Naive thymus-derived CD4-positive, alpha-beta T cell (primary cell): ENCODE results near the gene TRAF5. TPM values are rescaled to one million over a fixed set of nuclear protein-coding genes. Genes with fewer than 3 reads are reported as not detected.

Experiments
- ATAC-seq: fragments of 150-1000 bp; cut with Tn5 transposase; 2 replicates; pipeline ENCODE4 v1.10.0; 2021; ENCODE audit warnings: mild to moderate bottlenecking, moderate library complexity
- CTCF ChIA-PET: fragments of 350-600 bp; sonication (Branson Sonifier 250); formaldehyde crosslinking; loops from one replicate; lab custom pipeline; 2021; ENCODE audit warnings: antibody characterized with exemption; lab: Charles Lee
- POLR2A ChIA-PET: fragments of 350-600 bp; sonication (Branson Sonifier 250); formaldehyde crosslinking; loops from one replicate; lab custom pipeline; 2021; ENCODE audit warnings: antibody characterized with exemption, inconsistent platforms; lab: Charles Lee
- DNase-seq, 9 donors: peaks; one replicate each; pipeline versions ENCODE4 v3.0.0 to v3.0.0-alpha.2; 2020 to 2022; ENCODE audit warnings: mixed read lengths in 1 of 9
- H3K27ac ChIP-seq: one replicate; pipeline ENCODE4 v1.7.0; 2013; ENCODE audit warnings: mild to moderate bottlenecking, low read depth, low read length, moderate library complexity
- H3K27me3 ChIP-seq, 2 donors: one replicate each; pipeline ENCODE4 v1.7.0; 2013; ENCODE audit warnings: low read length in 2 of 2, mild to moderate bottlenecking in 2 of 2, moderate library complexity in 2 of 2; ENCODE audit not compliant: control insufficient read depth in 2 of 2, insufficient read depth in 2 of 2
- H3K36me3 ChIP-seq, 3 experiments: 1 replicate in 2 of 3; 2 replicates in 1 of 3; pipeline ENCODE4 v1.7.0; 2013; ENCODE audit warnings: low read length in 3 of 3, mild to moderate bottlenecking in 3 of 3, moderate library complexity in 1 of 3; ENCODE audit not compliant: insufficient read depth in 3 of 3, control insufficient read depth in 2 of 3
- H3K4me1 ChIP-seq, 2 donors: one replicate each; pipeline ENCODE4 v1.7.0; 2013; ENCODE audit warnings: low read length in 2 of 2, mild to moderate bottlenecking in 2 of 2, moderate library complexity in 1 of 2; ENCODE audit not compliant: control insufficient read depth in 2 of 2, insufficient read depth in 2 of 2
- H3K4me3 ChIP-seq: 2 replicates; pipeline ENCODE4 v1.7.0; 2013; ENCODE audit warnings: mild to moderate bottlenecking, low read length
- H3K9me3 ChIP-seq, 3 experiments: 1 replicate in 2 of 3; 2 replicates in 1 of 3; pipeline ENCODE4 v1.7.0; 2013; ENCODE audit warnings: low read length in 3 of 3; ENCODE audit not compliant: control insufficient read depth in 2 of 3
- H3K27ac Mint-ChIP-seq, 9 donors: one replicate each; pipeline ENCODE4 v1.8.0; 2020 to 2022; ENCODE audit warnings: mixed read lengths in 9 of 9, mild to moderate bottlenecking in 8 of 9, moderate library complexity in 5 of 9, inconsistent platforms in 2 of 9
- H3K27me3 Mint-ChIP-seq, 5 donors: one replicate each; pipeline ENCODE4 v1.8.0; 2021 to 2022; ENCODE audit warnings: mixed read lengths in 5 of 5, mild to moderate bottlenecking in 1 of 5
- H3K36me3 Mint-ChIP-seq, 5 donors: one replicate each; pipeline ENCODE4 v1.8.0; 2020 to 2022; ENCODE audit warnings: mixed read lengths in 5 of 5, mild to moderate bottlenecking in 3 of 5, inconsistent platforms in 1 of 5
- H3K4me1 Mint-ChIP-seq, 7 donors: one replicate each; pipeline ENCODE4 v1.8.0; 2020 to 2022; ENCODE audit warnings: mixed read lengths in 7 of 7, mild to moderate bottlenecking in 3 of 7, inconsistent platforms in 1 of 7
- H3K4me3 Mint-ChIP-seq, 10 donors: one replicate each; pipeline ENCODE4 v1.8.0; 2020 to 2022; ENCODE audit warnings: mild to moderate bottlenecking in 10 of 10, mixed read lengths in 10 of 10, moderate library complexity in 6 of 10, inconsistent platforms in 2 of 10
- H3K9me3 Mint-ChIP-seq, 11 donors: one replicate each; pipeline ENCODE4 v1.8.0; 2020 to 2022; ENCODE audit warnings: mixed read lengths in 11 of 11, mild to moderate bottlenecking in 4 of 11, inconsistent platforms in 1 of 11, moderate library complexity in 1 of 11
- intact Hi-C, 2 donors: fragments of 100-400 bp; cut with micrococcal nuclease; formaldehyde crosslinking; loops; one replicate each; pipeline ENCODE4 v1.15.1; 2023
- polyA plus RNA-seq, 2 donors: library from polyadenylated mRNA; unstranded; fragments of 300-500 nt; fragmentation: Illumina TruSeq; gene quantifications; one replicate each; pipeline ENCODE4 v1.2.3, GENCODE V29; 2021
- total RNA-seq, 6 experiments: library from RNA in 5 of 6; stranded (reverse) in 5 of 6; gene quantifications; 1 replicate in 5 of 6; 2 replicates in 1 of 6; pipeline ENCODE4 v1.2.3 and lab custom pipeline; 2021 to 2026

The TRAF5 gene
- total RNA-seq (10 to 100 TPM; 36.2 to 72.2 (median 55.8) TPM), polyA plus RNA-seq (10 to 100 TPM; 19.1 to 29.0 TPM), total RNA-seq (lab: John Stamatoyannopoulos, UW) (85.7 reads per million, percentile 82 among the genes with 10 or more reads in this experiment)

- Histone ChIP-seq H3K27ac (peak within 1 kb of the TSS; percentile 82), H3K4me1 (peaks cover 21 to 51% of the 10 kb centered on the region in 2 donors), H3K4me3 (peak within 1 kb of the TSS; percentile 72), H3K27me3 (no peaks in the 10 kb centered on the region), H3K36me3 (no peaks in the 10 kb centered on the region), H3K9me3 (no peaks in the 10 kb centered on the region)
- no peaks in the 10 kb centered on the region for H3K27me3 Mint-ChIP-seq
- peak within 1 kb of the TSS; percentile 90 to 98 (median 97) for H3K4me3 Mint-ChIP-seq
- peak; percentile 59 for ATAC-seq
- H3K9me3 Mint-ChIP-seq = peaks cover 0 to 2% (median 0%) of the 10 kb centered on the region in 11 donors
- peak in 8 of 9 donors; percentile 22 to 76 (median 42) for DNase-seq
- peak within 1 kb of the TSS; percentile 94 to 99 (median 97) for H3K27ac Mint-ChIP-seq
- peaks cover 0 to 26% (median 0%) of the 10 kb centered on the region in 5 donors for H3K36me3 Mint-ChIP-seq
- POLR2A ChIA-PET = interaction anchor here (0.6 to 5.5 kb wide), 7 partner anchors 11 to 863 kb away, joined by 3 to 49 read pairs (median 5); no protein-coding TSS in a partner anchor
- CTCF ChIA-PET = interaction anchor here (0.6 to 9.8 kb wide), 10 partner anchors 8 to 188 kb away, joined by 3 to 82 read pairs (median 4); no protein-coding TSS in a partner anchor
- intact Hi-C loops = loop anchor here (1.0 to 10.0 kb wide), 9 partner anchors 9 to 742 kb away; partner anchors contain the start of genes RCOR3 (in 2 of the 2), SLC30A1 (in 2 of the 2) and LPGAT1 (in 1 of the 2)
- H3K4me1 Mint-ChIP-seq = peaks cover 52 to 73% (median 65%) of the 10 kb centered on the region in 7 donors
These were observed at the start of gene TRAF5 for GRCh38 chr1:211326528-211327345. TSS of gene TRAF5 (plus strand) at chr1:211326833. CDS start at chr1:211353240, 26,407 bp downstream.

GRCh38 chr1:211279340-211279739, 47.3 kb upstream of the TRAF5 start:
- Histone ChIP-seq H3K27ac (no peak overlapping the region), H3K27me3 (no peaks in the 10 kb centered on the region), H3K36me3 (peaks cover 8 to 27% (median 25%) of the 10 kb centered on the region in 3 experiments), H3K4me1 (no peaks in the 10 kb centered on the region), H3K9me3 (no peaks in the 10 kb centered on the region), H3K4me3 (no peak overlapping the region)
- H3K4me1 Mint-ChIP-seq = peaks cover 0 to 7% (median 3%) of the 10 kb centered on the region in 7 donors
- intact Hi-C loops = no loop called here
- POLR2A ChIA-PET = no interaction called here
- peaks cover 0 to 25% (median 6%) of the 10 kb centered on the region in 5 donors for H3K36me3 Mint-ChIP-seq
- no peak overlapping the region for H3K4me3 Mint-ChIP-seq
- no peak overlapping the region for H3K27ac Mint-ChIP-seq
- CTCF ChIA-PET = no interaction called here
- no peak for DNase-seq
- no peaks in the 10 kb centered on the region for H3K9me3 Mint-ChIP-seq
- no peaks in the 10 kb centered on the region for H3K27me3 Mint-ChIP-seq
- ATAC-seq = no peak

GRCh38 chr1:211280910-211281309, 45.7 kb upstream of the TRAF5 start:
- ATAC-seq (no peak), DNase-seq (no peak)
- Mint-ChIP-seq H3K27me3 (no peaks in the 10 kb centered on the region), H3K9me3 (no peaks in the 10 kb centered on the region), H3K27ac (no peak overlapping the region), H3K4me3 (no peak overlapping the region), H3K4me1 (peaks cover 0 to 20% (median 10%) of the 10 kb centered on the region in 7 donors), H3K36me3 (peaks cover 0 to 31% (median 11%) of the 10 kb centered on the region in 5 donors)
- H3K4me1 ChIP-seq = no peaks in the 10 kb centered on the region
- ChIA-PET CTCF (no interaction called here), POLR2A (no interaction called here)
- H3K27me3 ChIP-seq = no peaks in the 10 kb centered on the region
- H3K9me3 ChIP-seq = no peaks in the 10 kb centered on the region
- H3K27ac ChIP-seq = no peak overlapping the region
- peaks cover 12 to 29% (median 22%) of the 10 kb centered on the region in 3 experiments for H3K36me3 ChIP-seq
- no peak overlapping the region for H3K4me3 ChIP-seq
- intact Hi-C loops = no loop called here

- ChIA-PET CTCF (no interaction called here), POLR2A (no interaction called here)
- intact Hi-C loops = no loop called here
- ATAC-seq (no peak), DNase-seq (no peak)
- no peaks in the 10 kb centered on the region for H3K27me3 ChIP-seq
- H3K4me1 ChIP-seq = no peaks in the 10 kb centered on the region
- no peak overlapping the region for H3K4me3 Mint-ChIP-seq
- peak overlapping the region; percentile 19 for H3K27ac ChIP-seq
- H3K9me3 Mint-ChIP-seq = no peaks in the 10 kb centered on the region
- no peaks in the 10 kb centered on the region for H3K27me3 Mint-ChIP-seq
- no peak overlapping the region for H3K4me3 ChIP-seq
- H3K36me3 ChIP-seq = peaks cover 12 to 29% (median 22%) of the 10 kb centered on the region in 3 experiments
- H3K4me1 Mint-ChIP-seq = peaks cover 0 to 20% (median 10%) of the 10 kb centered on the region in 7 donors
- H3K9me3 ChIP-seq = no peaks in the 10 kb centered on the region
- H3K27ac Mint-ChIP-seq = no peak overlapping the region
- H3K36me3 Mint-ChIP-seq = peaks cover 0 to 30% (median 13%) of the 10 kb centered on the region in 5 donors
These were observed 45.2 kb upstream of the TRAF5 start for GRCh38 chr1:211281320-211282022.

GRCh38 chr1:211282023-211282373, 44.6 kb upstream of the TRAF5 start:
- ATAC-seq = no peak
- no peaks in the 10 kb centered on the region for H3K4me1 ChIP-seq
- no peak overlapping the region for H3K27ac ChIP-seq
- H3K9me3 ChIP-seq = no peaks in the 10 kb centered on the region
- H3K4me1 Mint-ChIP-seq = peaks cover 0 to 20% (median 10%) of the 10 kb centered on the region in 7 donors
- no peaks in the 10 kb centered on the region for H3K9me3 Mint-ChIP-seq
- DNase-seq = no peak
- POLR2A ChIA-PET = no interaction called here
- no peak overlapping the region for H3K27ac Mint-ChIP-seq
- H3K36me3 Mint-ChIP-seq = peaks cover 0 to 34% (median 17%) of the 10 kb centered on the region in 5 donors
- CTCF ChIA-PET = no interaction called here
- H3K36me3 ChIP-seq = peaks cover 12 to 34% (median 22%) of the 10 kb centered on the region in 3 experiments
- no peak overlapping the region for H3K4me3 ChIP-seq
- H3K4me3 Mint-ChIP-seq = no peak overlapping the region
- H3K27me3 ChIP-seq = no peaks in the 10 kb centered on the region
- intact Hi-C loops = no loop called here
- H3K27me3 Mint-ChIP-seq = no peaks in the 10 kb centered on the region

GRCh38 chr1:211285196-211285595, 41.4 kb upstream of the TRAF5 start:
- H3K36me3 ChIP-seq = peaks cover 8 to 50% (median 25%) of the 10 kb centered on the region in 3 experiments
- peak overlapping the region in 2 of 9 donors; percentile 17 to 62 for H3K27ac Mint-ChIP-seq
- no peak overlapping the region for H3K4me3 ChIP-seq

More at GRCh38 chr1:211285196-211285595, 41.4 kb upstream of the TRAF5 start:
- Histone ChIP-seq H3K27ac (no peak overlapping the region), H3K27me3 (no peaks in the 10 kb centered on the region), H3K4me1 (no peaks in the 10 kb centered on the region), H3K9me3 (no peaks in the 10 kb centered on the region)
- H3K9me3 Mint-ChIP-seq = no peaks in the 10 kb centered on the region
- ATAC-seq = no peak
- H3K27me3 Mint-ChIP-seq = no peaks in the 10 kb centered on the region
- DNase-seq = no peak
- intact Hi-C loops = no loop called here
- peaks cover 6 to 45% (median 22%) of the 10 kb centered on the region in 5 donors for H3K36me3 Mint-ChIP-seq
- ChIA-PET CTCF (no interaction called here), POLR2A (interaction anchor here (0.6 kb wide), 1 partner anchor 22 kb away, joined by 3 read pairs; no protein-coding TSS in a partner anchor)
- peaks cover 2 to 24% (median 16%) of the 10 kb centered on the region in 7 donors for H3K4me1 Mint-ChIP-seq
- H3K4me3 Mint-ChIP-seq = no peak overlapping the region
